K562 (cell line): ENCODE data around the gene ACSL6. TPM values are rescaled to one million over a fixed set of nuclear protein-coding genes. Genes with fewer than 3 reads are reported as not detected.
A peak's percentile ranks its signal among the peaks of the same experiment; 100 is the strongest.

Experiments used
- CBFA2T3 ChIP-seq: fragments of 450-650 bp; IDR thresholded peaks from 2 replicates; pipeline ENCODE4 v1.6.1; 2017
- HSF4 ChIP-seq: fragments of 250-450 bp; sonication (Bioruptor Pico); IDR thresholded peaks from 2 replicates; pipeline ENCODE4 v2.1.2; 2022; ENCODE audit warnings: mild to moderate bottlenecking, moderate library complexity, borderline replicate concordance
- MCM5 ChIP-seq: fragments of 450-650 bp; IDR thresholded peaks from 2 replicates; pipeline ENCODE4 v1.6.1; 2016; ENCODE audit warnings: low read depth
- NR4A1 ChIP-seq, 2 experiments: fragments of 250-450 bp in 1 of 2; fragments of 450-650 bp in 1 of 2; sonication (Bioruptor Pico) in 1 of 2; IDR thresholded peaks; 2 replicates each; pipeline versions ENCODE4 v1.4.0 to v1.6.1; 2016 to 2020; ENCODE audit warnings: mild to moderate bottlenecking in 2 of 2, missing compliant biosample characterization in 1 of 2, missing genetic modification characterization in 1 of 2, moderate library complexity in 1 of 2
- ZNF197 ChIP-seq: fragments of 200-800 bp; sonication (Bioruptor generic); IDR thresholded peaks from 2 replicates; pipeline ENCODE4 v1.6.1; 2016; ENCODE audit warnings: low read depth, missing genetic modification characterization, missing compliant biosample characterization
- polyA plus RNA-seq, 8 experiments: library from polyadenylated mRNA; depleted of rRNA in 4 of 8; stranded (reverse) in 5 of 8; unstranded in 3 of 8; fragments of >200 nt; fragmentation: Nextera tagmentation in 2 of 8; fragmentation: Illumina TruSeq in 1 of 8; extraction: Ambion mirVana in 2 of 8; extraction: Trizol in 1 of 8; gene quantifications; 2 replicates each; pipeline versions ENCODE4 v1.2.1 to v1.2.3, GENCODE V29; 2011 to 2014; ENCODE audit warnings: inconsistent platforms in 1 of 8, missing spikeins in 1 of 8
- total RNA-seq, 7 experiments: library from RNA; depleted of rRNA in 6 of 7; stranded (reverse); fragments of >200 nt in 6 of 7; fragmentation: Illumina TruSeq in 2 of 7; extraction: Trizol in 2 of 7; gene quantifications; 2 replicates each; pipeline versions ENCODE4 v1.2.1 to v1.2.3, GENCODE V29; 2011 to 2021; ENCODE audit warnings: low replicate concordance in 1 of 7
- TF ChIP-seq, protein P1 (sequence below), 2 experiments: fragments of 450-650 bp; formaldehyde crosslinking in 1 of 2; IDR thresholded peaks; 2 replicates each; pipeline versions ENCODE4 v1.4.0 to v1.6.1; 2014 to 2020; ENCODE audit warnings: mild to moderate bottlenecking in 2 of 2, borderline replicate concordance in 1 of 2, low read depth in 1 of 2
- TF ChIP-seq, protein P2 (sequence below): IDR thresholded peaks from 2 replicates; pipeline ENCODE4 v1.6.1; 2016; ENCODE audit warnings: missing genetic modification characterization, missing compliant biosample characterization
- TF ChIP-seq, protein P3 (sequence below): fragments of 250-450 bp; sonication (Bioruptor Pico); IDR thresholded peaks from 2 replicates; pipeline ENCODE4 v1.5.1; 2021; ENCODE audit warnings: mild to moderate bottlenecking
- TF ChIP-seq, protein P4 (sequence below): fragments of 450-650 bp; conservative IDR thresholded peaks from 2 replicates; pipeline ENCODE4 v1.6.1; 2016; ENCODE audit warnings: missing genetic modification characterization, low read depth, mild to moderate bottlenecking, missing compliant biosample characterization, moderate library complexity

The ACSL6 gene
- total and polyA plus RNA-seq, 9 of the 15 experiments (the other 6 are each of a cell fraction or from before 2014, with no cell fraction given) = 0.50 to 1.5 (median 0.69) TPM

DNA sequence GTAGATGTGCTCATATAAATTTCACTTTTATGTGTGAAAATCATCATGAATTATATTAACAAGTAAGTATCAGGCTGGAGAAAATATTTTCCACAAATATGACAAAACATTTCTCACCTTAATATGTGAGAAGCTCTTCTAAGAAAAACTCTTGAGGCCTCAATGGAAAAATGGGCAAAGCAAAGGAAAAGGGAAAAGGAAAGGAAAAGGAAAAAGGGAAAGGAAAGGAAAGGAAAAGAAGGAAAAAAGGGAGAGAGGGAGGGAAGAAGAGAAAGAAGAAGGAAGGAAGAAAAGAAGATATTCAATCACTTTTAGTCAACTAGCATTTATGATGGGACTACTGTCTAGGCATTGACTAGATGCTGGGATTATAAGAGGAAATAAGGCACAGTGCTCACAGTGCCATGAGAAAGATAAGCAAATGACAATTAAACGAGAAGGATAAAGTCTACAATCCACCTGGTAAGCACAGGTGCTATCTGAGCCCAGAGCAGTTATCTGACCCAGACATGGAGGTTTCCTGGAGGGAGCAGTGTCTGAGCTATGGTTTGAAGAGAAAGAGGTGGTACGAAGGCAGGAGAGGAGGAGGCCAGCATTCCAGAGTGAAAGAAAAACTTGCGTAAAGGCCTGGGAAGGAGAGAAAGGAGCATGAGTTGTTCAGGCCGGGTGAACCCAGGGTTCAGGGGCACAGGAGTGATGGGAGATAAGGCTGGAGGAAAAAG is 18.3 kb upstream of the ACSL6 start (continued):
- TF ChIP-seq, protein P1, sequence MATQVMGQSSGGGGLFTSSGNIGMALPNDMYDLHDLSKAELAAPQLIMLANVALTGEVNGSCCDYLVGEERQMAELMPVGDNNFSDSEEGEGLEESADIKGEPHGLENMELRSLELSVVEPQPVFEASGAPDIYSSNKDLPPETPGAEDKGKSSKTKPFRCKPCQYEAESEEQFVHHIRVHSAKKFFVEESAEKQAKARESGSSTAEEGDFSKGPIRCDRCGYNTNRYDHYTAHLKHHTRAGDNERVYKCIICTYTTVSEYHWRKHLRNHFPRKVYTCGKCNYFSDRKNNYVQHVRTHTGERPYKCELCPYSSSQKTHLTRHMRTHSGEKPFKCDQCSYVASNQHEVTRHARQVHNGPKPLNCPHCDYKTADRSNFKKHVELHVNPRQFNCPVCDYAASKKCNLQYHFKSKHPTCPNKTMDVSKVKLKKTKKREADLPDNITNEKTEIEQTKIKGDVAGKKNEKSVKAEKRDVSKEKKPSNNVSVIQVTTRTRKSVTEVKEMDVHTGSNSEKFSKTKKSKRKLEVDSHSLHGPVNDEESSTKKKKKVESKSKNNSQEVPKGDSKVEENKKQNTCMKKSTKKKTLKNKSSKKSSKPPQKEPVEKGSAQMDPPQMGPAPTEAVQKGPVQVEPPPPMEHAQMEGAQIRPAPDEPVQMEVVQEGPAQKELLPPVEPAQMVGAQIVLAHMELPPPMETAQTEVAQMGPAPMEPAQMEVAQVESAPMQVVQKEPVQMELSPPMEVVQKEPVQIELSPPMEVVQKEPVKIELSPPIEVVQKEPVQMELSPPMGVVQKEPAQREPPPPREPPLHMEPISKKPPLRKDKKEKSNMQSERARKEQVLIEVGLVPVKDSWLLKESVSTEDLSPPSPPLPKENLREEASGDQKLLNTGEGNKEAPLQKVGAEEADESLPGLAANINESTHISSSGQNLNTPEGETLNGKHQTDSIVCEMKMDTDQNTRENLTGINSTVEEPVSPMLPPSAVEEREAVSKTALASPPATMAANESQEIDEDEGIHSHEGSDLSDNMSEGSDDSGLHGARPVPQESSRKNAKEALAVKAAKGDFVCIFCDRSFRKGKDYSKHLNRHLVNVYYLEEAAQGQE (IDR thresholded peaks at IDR 0.05; ENCODE audit: borderline replicate concordance) = no peak
- TF ChIP-seq, protein P1 (CRISPR knock-in tag; IDR thresholded peaks at IDR 0.05; ENCODE audit: low read depth) = no peak
- TF ChIP-seq, protein P2, sequence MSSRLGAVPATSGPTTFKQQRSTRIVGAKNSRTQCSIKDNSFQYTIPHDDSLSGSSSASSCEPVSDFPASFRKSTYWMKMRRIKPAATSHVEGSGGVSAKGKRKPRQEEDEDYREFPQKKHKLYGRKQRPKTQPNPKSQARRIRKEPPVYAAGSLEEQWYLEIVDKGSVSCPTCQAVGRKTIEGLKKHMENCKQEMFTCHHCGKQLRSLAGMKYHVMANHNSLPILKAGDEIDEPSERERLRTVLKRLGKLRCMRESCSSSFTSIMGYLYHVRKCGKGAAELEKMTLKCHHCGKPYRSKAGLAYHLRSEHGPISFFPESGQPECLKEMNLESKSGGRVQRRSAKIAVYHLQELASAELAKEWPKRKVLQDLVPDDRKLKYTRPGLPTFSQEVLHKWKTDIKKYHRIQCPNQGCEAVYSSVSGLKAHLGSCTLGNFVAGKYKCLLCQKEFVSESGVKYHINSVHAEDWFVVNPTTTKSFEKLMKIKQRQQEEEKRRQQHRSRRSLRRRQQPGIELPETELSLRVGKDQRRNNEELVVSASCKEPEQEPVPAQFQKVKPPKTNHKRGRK = 0 out of 2 replicates have a peak, but pooled peaks have one; percentile 16
- TF ChIP-seq CBFA2T3 (peak; percentile 19; the same call in 1 of the 2 replicates), HSF4 (no peak), ZNF197 (no peak), MCM5 (no peak), NR4A1 (CRISPR knock-in tag; IDR thresholded peaks at IDR 0.05) (no peak), NR4A1 (tag; IDR thresholded peaks at IDR 0.05) (no peak)
- TF ChIP-seq, protein P3, sequence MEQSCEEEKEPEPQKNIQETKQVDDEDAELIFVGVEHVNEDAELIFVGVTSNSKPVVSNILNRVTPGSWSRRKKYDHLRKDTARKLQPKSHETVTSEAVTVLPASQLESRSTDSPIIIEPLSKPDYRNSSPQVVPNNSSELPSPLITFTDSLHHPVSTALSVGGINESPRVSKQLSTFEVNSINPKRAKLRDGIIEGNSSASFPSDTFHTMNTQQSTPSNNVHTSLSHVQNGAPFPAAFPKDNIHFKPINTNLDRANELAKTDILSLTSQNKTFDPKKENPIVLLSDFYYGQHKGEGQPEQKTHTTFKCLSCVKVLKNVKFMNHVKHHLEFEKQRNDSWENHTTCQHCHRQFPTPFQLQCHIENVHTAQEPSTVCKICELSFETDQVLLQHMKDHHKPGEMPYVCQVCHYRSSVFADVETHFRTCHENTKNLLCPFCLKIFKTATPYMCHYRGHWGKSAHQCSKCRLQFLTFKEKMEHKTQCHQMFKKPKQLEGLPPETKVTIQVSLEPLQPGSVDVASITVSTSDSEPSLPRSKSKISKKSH = no peak
- TF ChIP-seq, protein P4, sequence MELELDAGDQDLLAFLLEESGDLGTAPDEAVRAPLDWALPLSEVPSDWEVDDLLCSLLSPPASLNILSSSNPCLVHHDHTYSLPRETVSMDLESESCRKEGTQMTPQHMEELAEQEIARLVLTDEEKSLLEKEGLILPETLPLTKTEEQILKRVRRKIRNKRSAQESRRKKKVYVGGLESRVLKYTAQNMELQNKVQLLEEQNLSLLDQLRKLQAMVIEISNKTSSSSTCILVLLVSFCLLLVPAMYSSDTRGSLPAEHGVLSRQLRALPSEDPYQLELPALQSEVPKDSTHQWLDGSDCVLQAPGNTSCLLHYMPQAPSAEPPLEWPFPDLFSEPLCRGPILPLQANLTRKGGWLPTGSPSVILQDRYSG (tag) = no peak
